ENCODE data around the gene TUT4. TPM values are rescaled to one million over a fixed set of nuclear protein-coding genes. Genes with fewer than 3 reads are reported as not detected.

Gene TUT4
- polyA plus RNA-seq, 1 donor from 2014 or later, result 84.1 TPM

DNA sequence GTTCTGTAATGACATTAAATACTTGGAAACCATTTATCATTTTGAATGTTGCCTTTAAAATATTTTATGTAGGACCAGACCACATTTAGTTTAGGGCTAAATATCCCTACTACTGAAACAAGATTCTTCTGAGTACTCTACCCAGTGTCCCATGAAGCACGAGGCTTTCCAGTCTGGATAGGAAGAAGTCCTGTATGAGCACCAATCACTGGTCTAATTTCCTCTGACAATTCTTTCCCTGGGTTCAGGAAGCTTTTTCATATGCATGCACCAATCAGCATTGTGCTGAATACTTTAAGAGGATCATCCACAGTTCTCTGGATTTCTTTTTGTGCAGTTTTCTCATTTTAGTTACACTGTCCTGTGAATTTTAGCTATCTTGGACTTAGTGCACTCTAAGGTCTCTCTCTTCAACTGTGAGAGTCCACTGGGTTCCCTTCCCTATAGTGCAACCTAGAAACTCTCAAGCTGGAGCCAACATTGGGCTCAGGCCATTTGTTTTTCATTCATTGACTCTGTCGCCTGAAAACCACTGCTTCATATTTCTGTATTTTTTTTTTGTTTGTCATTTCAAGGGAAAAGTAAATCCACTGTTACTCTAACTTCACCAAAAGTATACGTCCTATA, 45.9 kb downstream of the TUT4 start:
- Histone ChIP-seq H3K36me3 (ENCODE audit: insufficient read depth, low read length) (no peaks in the 10 kb centered on the region), H3F3A (ENCODE audit: insufficient read depth, low read length, poor library complexity, severe bottlenecking) (no peaks in the 10 kb centered on the region), H3K4me3 (ENCODE audit: low read length) (no peak overlapping the region), H3K9me2 (ENCODE audit: insufficient read depth, low read length) (no peaks in the 10 kb centered on the region), H2AFZ (ENCODE audit: low read depth, low read length) (no peak overlapping the region), H3K79me2 (replicated peaks; ENCODE audit: insufficient read depth, low read length) (peaks cover 13% of the 10 kb centered on the region), H4K20me1 (ENCODE audit: insufficient read depth) (no peaks in the 10 kb centered on the region), H3K27me3 (ENCODE audit: insufficient read depth, low read depth, low read length) (no peaks in the 10 kb centered on the region), H3K9ac (ENCODE audit: low read length) (no peak overlapping the region), H3K27ac (ENCODE audit: low read length) (no peak overlapping the region), H3K9me3 (ENCODE audit: low read length) (no peaks in the 10 kb centered on the region), H3K4me2 (ENCODE audit: low read length) (no peak overlapping the region)
- TF ChIP-seq, protein P1, sequence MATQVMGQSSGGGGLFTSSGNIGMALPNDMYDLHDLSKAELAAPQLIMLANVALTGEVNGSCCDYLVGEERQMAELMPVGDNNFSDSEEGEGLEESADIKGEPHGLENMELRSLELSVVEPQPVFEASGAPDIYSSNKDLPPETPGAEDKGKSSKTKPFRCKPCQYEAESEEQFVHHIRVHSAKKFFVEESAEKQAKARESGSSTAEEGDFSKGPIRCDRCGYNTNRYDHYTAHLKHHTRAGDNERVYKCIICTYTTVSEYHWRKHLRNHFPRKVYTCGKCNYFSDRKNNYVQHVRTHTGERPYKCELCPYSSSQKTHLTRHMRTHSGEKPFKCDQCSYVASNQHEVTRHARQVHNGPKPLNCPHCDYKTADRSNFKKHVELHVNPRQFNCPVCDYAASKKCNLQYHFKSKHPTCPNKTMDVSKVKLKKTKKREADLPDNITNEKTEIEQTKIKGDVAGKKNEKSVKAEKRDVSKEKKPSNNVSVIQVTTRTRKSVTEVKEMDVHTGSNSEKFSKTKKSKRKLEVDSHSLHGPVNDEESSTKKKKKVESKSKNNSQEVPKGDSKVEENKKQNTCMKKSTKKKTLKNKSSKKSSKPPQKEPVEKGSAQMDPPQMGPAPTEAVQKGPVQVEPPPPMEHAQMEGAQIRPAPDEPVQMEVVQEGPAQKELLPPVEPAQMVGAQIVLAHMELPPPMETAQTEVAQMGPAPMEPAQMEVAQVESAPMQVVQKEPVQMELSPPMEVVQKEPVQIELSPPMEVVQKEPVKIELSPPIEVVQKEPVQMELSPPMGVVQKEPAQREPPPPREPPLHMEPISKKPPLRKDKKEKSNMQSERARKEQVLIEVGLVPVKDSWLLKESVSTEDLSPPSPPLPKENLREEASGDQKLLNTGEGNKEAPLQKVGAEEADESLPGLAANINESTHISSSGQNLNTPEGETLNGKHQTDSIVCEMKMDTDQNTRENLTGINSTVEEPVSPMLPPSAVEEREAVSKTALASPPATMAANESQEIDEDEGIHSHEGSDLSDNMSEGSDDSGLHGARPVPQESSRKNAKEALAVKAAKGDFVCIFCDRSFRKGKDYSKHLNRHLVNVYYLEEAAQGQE (IDR thresholded peaks at IDR 0.05; ENCODE audit: borderline replicate concordance), result no peak
- TF ChIP-seq MXI1 (conservative IDR thresholded peaks at IDR 0.05; ENCODE audit: poor library complexity, severe bottlenecking) (no peak), POLR2AphosphoS5 (IDR thresholded peaks at IDR 0.05) (no peak), SMC3 (conservative IDR thresholded peaks at IDR 0.05; ENCODE audit: poor library complexity) (no peak), RAD21 (conservative IDR thresholded peaks at IDR 0.05) (no peak), EZH2 (IDR thresholded peaks at IDR 0.05; ENCODE audit: borderline replicate concordance, insufficient read depth, low read length, poor library complexity, severe bottlenecking) (no peak), TAF1 (IDR thresholded peaks at IDR 0.05; ENCODE audit: low read depth) (no peak), EP300 (conservative IDR thresholded peaks at IDR 0.05; ENCODE audit: poor library complexity, severe bottlenecking) (no peak)
- TF ChIP-seq, protein P2, sequence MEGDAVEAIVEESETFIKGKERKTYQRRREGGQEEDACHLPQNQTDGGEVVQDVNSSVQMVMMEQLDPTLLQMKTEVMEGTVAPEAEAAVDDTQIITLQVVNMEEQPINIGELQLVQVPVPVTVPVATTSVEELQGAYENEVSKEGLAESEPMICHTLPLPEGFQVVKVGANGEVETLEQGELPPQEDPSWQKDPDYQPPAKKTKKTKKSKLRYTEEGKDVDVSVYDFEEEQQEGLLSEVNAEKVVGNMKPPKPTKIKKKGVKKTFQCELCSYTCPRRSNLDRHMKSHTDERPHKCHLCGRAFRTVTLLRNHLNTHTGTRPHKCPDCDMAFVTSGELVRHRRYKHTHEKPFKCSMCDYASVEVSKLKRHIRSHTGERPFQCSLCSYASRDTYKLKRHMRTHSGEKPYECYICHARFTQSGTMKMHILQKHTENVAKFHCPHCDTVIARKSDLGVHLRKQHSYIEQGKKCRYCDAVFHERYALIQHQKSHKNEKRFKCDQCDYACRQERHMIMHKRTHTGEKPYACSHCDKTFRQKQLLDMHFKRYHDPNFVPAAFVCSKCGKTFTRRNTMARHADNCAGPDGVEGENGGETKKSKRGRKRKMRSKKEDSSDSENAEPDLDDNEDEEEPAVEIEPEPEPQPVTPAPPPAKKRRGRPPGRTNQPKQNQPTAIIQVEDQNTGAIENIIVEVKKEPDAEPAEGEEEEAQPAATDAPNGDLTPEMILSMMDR (IDR thresholded peaks at IDR 0.05; ENCODE audit: poor library complexity, severe bottlenecking), result no peak

DNA sequence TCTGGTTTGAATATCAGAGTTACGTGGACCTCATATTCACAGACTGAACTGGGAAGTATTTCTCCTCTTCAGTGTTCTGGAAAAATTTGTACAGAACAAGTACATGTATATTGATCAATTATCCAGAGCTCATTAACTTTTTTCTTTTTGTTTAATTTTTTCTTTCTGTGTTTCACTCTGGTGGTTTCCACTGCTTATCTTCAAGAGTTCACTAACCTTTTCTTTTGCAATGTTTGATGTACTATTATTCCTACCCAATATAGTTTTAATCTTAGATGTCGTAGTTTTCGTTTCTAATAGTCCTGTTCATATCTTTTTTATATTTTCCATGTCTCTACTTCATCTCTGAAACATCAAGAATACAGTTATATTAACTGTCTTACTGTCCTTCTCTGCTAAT, 46.5 kb downstream of the TUT4 start:
- Histone ChIP-seq H3K9ac (ENCODE audit: low read length) (no peak overlapping the region), H3K27ac (ENCODE audit: low read length) (no peak overlapping the region), H3K4me3 (ENCODE audit: low read length) (no peak overlapping the region), H4K20me1 (ENCODE audit: insufficient read depth) (no peaks in the 10 kb centered on the region), H3F3A (ENCODE audit: insufficient read depth, low read length, poor library complexity, severe bottlenecking) (no peaks in the 10 kb centered on the region), H3K27me3 (ENCODE audit: insufficient read depth, low read depth, low read length) (no peaks in the 10 kb centered on the region), H2AFZ (ENCODE audit: low read depth, low read length) (no peak overlapping the region), H3K9me2 (ENCODE audit: insufficient read depth, low read length) (no peaks in the 10 kb centered on the region), H3K4me2 (ENCODE audit: low read length) (no peak overlapping the region), H3K9me3 (ENCODE audit: low read length) (no peaks in the 10 kb centered on the region), H3K36me3 (ENCODE audit: insufficient read depth, low read length) (no peaks in the 10 kb centered on the region), H3K79me2 (replicated peaks; ENCODE audit: insufficient read depth, low read length) (peaks cover 6% of the 10 kb centered on the region)
- no peak for TF ChIP-seq SMC3 (conservative IDR thresholded peaks at IDR 0.05; ENCODE audit: poor library complexity)
